ENCODE results near the gene KRTAP13-1.

The KRTAP13-1 gene

DNA sequence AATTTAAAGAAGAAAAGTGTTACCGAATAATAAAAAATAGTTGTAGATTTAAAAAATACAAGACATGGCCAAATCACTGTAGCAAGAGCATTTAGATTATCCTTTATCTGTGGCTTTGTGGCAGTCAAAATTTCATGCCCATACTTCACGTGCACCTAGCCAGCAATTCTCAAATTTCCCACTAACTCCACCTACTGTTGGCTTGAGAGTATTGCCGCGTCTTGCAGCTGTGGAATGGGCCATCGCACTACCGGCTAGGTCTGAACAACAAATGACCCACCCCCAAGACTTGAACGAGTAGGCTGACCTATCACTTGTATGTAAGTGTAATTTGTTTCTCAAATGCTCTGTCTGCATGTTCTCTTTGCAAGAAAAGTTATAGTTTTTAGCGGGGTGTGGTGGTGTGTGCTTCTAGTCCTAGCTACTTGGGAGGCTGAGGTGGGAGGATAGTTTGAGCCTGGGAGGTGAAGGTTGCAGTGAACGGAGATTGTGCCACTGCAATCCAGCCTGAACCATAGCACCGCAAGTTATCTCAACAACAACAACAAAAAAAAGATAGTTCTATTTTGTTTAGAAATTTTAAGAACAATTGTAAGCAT is 38.3 kb downstream of the KRTAP13-1 start:
- Mint-ChIP-seq H3K27me3 (peaks cover 10% of the 10 kb centered on the region), H3K36me3 (ENCODE audit: low read depth) (no peaks in the 10 kb centered on the region), H3K4me1 (no peaks in the 10 kb centered on the region), H3K9me3 (no peaks in the 10 kb centered on the region), H3K27ac (no peak overlapping the region), H3K4me3 (no peak overlapping the region)
- DNase-seq, result peak; percentile 4
- no peak for ATAC-seq

GRCh38 chr21:30437010-30437565 is 41.3 kb downstream of the KRTAP13-1 start:
- no peak for ATAC-seq
- Mint-ChIP-seq H3K9me3 (no peaks in the 10 kb centered on the region), H3K36me3 (ENCODE audit: low read depth) (no peaks in the 10 kb centered on the region), H3K27ac (no peak overlapping the region), H3K4me1 (no peaks in the 10 kb centered on the region), H3K4me3 (no peak overlapping the region), H3K27me3 (peaks cover 9% of the 10 kb centered on the region)
- DNase-seq, result no peak

GRCh38 chr21:30439975-30440374 is 44.1 kb downstream of the KRTAP13-1 start, which contains the start of gene KRTAP15-1:
Gene KRTAP15-1, plus strand, starts transcription at chr21:30440275. Its CDS starts 53 bp downstream, at chr21:30440328.
- DNase-seq (no peak), ATAC-seq (no peak)
- Mint-ChIP-seq H3K4me3 (no peak within 1 kb of the TSS), H3K4me1 (no peaks in the 10 kb centered on the region), H3K27me3 (peaks cover 5% of the 10 kb centered on the region), H3K27ac (no peak within 1 kb of the TSS), H3K9me3 (no peaks in the 10 kb centered on the region), H3K36me3 (ENCODE audit: low read depth) (no peaks in the 10 kb centered on the region)

- Mint-ChIP-seq H3K4me1 (no peaks in the 10 kb centered on the region), H3K27ac (no peak overlapping the region), H3K9me3 (no peaks in the 10 kb centered on the region), H3K36me3 (ENCODE audit: low read depth) (no peaks in the 10 kb centered on the region), H3K4me3 (no peak overlapping the region), H3K27me3 (peaks cover 3% of the 10 kb centered on the region)
- ATAC-seq, result no peak
- DNase-seq, result no peak
Measured at GRCh38 chr21:30443226-30443625, 47.4 kb downstream of the KRTAP13-1 start.

GRCh38 chr21:30444204-30444603 is 48.4 kb downstream of the KRTAP13-1 start:
- Mint-ChIP-seq H3K9me3 (no peaks in the 10 kb centered on the region), H3K36me3 (ENCODE audit: low read depth) (no peaks in the 10 kb centered on the region), H3K27me3 (peaks cover 3% of the 10 kb centered on the region), H3K4me3 (no peak overlapping the region), H3K4me1 (no peaks in the 10 kb centered on the region), H3K27ac (no peak overlapping the region)
- DNase-seq, result no peak
- ATAC-seq, result no peak
